ENCODE data around the gene GIT1.

DNA sequence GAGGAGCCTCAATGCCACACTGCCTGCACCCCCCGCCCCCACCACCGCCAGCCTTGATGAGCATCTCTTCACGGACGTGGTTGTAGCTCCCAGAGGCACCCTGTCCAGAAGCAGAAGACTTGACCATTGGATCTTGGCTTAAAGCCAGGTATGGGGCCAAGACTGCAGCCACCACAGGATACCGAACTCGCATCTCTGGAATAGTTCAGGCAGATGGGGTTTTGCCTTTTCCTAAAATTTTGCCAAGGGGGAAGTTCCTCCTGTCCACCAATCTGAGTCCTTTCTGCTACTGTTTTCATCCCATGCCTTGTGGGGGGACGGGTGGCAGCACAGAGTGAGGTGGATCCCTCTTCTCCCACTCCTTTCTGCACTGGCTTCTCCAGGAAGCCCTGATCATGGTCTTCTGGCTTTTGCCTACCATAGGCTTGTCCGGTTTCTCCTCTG lies 32.3 kb upstream of the GIT1 start:
- TF ChIP-seq, protein P1, sequence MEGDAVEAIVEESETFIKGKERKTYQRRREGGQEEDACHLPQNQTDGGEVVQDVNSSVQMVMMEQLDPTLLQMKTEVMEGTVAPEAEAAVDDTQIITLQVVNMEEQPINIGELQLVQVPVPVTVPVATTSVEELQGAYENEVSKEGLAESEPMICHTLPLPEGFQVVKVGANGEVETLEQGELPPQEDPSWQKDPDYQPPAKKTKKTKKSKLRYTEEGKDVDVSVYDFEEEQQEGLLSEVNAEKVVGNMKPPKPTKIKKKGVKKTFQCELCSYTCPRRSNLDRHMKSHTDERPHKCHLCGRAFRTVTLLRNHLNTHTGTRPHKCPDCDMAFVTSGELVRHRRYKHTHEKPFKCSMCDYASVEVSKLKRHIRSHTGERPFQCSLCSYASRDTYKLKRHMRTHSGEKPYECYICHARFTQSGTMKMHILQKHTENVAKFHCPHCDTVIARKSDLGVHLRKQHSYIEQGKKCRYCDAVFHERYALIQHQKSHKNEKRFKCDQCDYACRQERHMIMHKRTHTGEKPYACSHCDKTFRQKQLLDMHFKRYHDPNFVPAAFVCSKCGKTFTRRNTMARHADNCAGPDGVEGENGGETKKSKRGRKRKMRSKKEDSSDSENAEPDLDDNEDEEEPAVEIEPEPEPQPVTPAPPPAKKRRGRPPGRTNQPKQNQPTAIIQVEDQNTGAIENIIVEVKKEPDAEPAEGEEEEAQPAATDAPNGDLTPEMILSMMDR (IDR thresholded peaks at IDR 0.05): no peak
- no peak for TF ChIP-seq POLR2A (IDR thresholded peaks at IDR 0.05)

Measured in testis (tissue), 2 donors.